Neuron (in vitro differentiated cells): ENCODE measurements around the gene MACROD1.

ENCODE experiments used
- H2AFZ ChIP-seq: one replicate; pipeline ENCODE4 v1.6.1; 2013; ENCODE audit warnings: low read depth, mild to moderate bottlenecking, inconsistent platforms, low read length, moderate library complexity
- H3K27me3 ChIP-seq: one replicate; pipeline ENCODE4 v1.6.1; 2013; ENCODE audit warnings: low read length; ENCODE audit not compliant: insufficient read depth
- H3K36me3 ChIP-seq: one replicate; pipeline ENCODE4 v1.6.1; 2013; ENCODE audit warnings: low read length; ENCODE audit not compliant: insufficient read depth
- H3K4me1 ChIP-seq: one replicate; pipeline ENCODE4 v1.6.1; 2013; ENCODE audit warnings: low read length; ENCODE audit not compliant: insufficient read depth
- H3K4me3 ChIP-seq: 2 replicates; pipeline ENCODE4 v1.5.1; 2013; ENCODE audit warnings: mild to moderate bottlenecking, low read length, moderate library complexity
- H3K9me3 ChIP-seq: one replicate; pipeline ENCODE4 v1.6.1; 2013; ENCODE audit warnings: low read length

MACROD1 gene

DNA sequence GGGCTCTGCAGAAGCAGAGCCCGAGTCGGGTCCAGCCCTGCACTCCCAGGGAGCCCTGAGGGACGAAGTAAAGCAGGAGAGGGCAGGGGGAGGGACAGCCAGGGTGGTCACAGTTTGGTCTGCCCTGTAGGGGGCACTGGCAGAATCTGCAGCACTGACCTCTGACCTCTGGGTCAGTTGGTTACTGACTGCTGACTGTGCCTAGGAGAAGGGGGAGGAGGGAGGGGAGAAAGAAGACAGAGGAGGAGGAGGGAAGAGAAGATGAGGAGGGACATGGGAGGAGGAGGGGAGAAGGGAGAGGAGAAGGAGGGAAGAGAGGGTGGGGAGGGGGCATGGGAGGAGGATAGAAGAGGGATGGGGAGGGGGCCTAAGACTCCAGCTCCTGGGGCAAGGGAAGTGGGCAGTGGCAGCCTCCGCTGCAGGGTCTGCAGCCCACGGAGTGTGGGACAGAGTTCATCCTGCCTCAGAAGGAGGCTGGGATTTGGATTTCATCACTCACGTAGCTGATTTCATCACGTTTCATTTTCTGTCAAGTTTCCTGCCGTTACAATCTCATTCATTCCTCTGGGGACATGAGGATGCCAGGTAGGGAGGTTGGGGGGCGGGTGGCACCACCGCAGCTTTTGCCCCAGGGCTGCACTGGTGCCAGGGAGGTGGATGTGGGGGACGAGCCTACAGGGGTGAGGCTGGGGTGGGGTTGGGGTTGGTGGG lies 75.0 kb downstream of the MACROD1 start:
- Histone ChIP-seq H3K9me3 (no peaks in the 10 kb centered on the region), H2AFZ (no peak overlapping the region), H3K27me3 (peaks cover 23% of the 10 kb centered on the region), H3K4me1 (peaks cover 76% of the 10 kb centered on the region), H3K36me3 (no peaks in the 10 kb centered on the region), H3K4me3 (no peak overlapping the region)

DNA sequence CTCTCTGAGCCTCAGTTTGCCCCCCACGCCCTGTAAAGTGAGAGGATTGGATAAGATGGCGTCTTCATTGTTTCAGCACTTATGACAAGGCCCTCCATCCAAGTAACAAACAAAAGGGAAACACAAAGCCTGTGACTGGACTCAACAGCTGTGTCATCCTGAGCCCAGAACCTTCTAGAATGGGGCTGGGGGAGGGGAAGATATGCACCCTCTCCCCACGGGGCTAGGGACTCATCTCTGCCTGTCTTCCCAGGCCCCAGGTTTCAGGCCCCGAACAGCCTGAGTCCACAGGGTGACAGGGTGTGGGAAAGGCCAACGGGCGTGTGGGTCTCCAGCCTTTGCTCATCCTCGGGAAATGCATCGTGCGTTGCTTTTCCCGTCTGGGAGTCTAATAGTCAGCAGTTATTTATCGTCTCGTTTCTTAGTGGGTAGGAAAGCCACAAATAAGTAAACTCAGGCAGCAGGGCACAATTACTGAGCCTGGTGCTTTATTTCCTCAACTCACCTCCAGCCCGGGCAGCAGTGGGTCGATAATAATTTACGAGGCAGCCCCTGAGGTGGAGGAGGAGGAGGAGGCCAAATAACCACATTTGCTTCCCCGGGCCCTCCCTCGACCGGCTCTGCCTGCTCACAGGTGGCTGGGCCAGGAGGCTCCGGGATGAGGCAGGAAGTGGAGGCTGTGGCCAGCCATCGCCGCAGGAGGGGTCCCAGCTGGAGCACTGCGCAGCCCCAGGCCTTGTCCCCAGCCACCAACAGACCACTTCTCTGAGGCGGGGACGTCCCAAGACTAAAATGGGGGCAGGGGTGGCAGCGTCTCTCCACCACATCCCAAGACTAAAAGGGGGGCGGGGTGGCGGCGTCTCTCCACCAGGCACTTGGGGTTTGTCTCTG lies 75.8 kb downstream of the MACROD1 start:
- no peaks in the 10 kb centered on the region for H3K36me3 ChIP-seq
- no peaks in the 10 kb centered on the region for H3K9me3 ChIP-seq
- no peak overlapping the region for H2AFZ ChIP-seq
- peaks cover 21% of the 10 kb centered on the region for H3K27me3 ChIP-seq
- H3K4me1 ChIP-seq = peaks cover 70% of the 10 kb centered on the region
- no peak overlapping the region for H3K4me3 ChIP-seq

DNA sequence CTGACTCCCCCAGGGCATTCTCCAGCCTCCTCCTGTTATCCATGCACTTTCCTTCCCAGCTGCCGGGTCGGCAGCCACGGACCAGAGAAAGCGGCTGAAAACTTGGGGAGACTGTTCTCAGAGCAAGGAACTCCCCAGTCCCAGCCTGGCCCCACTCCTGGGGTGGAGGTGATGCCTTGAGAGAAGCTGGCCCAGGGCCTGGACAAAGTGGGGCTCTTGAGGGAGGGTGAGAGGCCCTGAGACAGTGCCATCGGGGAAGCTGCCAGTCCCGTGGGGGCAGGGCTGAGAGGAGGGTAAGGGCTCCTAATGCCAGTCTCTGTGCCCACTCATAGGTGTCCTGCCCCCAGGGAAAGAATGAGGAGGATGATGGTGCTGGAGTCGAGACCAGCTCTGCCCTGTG lies 76.4 kb downstream of the MACROD1 start:
- Histone ChIP-seq H2AFZ (no peak overlapping the region), H3K27me3 (peaks cover 21% of the 10 kb centered on the region), H3K9me3 (no peaks in the 10 kb centered on the region), H3K4me1 (peaks cover 63% of the 10 kb centered on the region), H3K36me3 (no peaks in the 10 kb centered on the region), H3K4me3 (no peak overlapping the region)

DNA sequence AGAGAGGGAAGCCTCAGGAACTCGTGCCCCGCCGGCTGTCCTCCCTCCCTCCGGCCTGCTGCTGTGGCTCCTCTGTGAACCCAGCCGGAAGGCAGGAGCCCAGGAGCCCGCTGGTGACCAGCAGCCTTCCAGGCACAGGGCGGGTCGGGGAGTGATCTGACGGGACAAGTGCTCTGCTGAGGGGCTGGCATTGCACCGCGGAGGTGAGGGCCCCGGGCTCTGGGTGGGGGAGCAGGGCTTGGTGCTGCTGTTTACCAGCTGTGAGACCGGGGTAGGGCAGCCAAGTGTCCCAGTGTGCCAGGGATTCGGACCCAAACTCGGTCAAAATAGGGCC lies 76.9 kb downstream of the MACROD1 start:
- Histone ChIP-seq H3K27me3 (peaks cover 21% of the 10 kb centered on the region), H2AFZ (no peak overlapping the region), H3K36me3 (no peaks in the 10 kb centered on the region), H3K4me1 (peaks cover 58% of the 10 kb centered on the region), H3K4me3 (no peak overlapping the region), H3K9me3 (no peaks in the 10 kb centered on the region)

DNA sequence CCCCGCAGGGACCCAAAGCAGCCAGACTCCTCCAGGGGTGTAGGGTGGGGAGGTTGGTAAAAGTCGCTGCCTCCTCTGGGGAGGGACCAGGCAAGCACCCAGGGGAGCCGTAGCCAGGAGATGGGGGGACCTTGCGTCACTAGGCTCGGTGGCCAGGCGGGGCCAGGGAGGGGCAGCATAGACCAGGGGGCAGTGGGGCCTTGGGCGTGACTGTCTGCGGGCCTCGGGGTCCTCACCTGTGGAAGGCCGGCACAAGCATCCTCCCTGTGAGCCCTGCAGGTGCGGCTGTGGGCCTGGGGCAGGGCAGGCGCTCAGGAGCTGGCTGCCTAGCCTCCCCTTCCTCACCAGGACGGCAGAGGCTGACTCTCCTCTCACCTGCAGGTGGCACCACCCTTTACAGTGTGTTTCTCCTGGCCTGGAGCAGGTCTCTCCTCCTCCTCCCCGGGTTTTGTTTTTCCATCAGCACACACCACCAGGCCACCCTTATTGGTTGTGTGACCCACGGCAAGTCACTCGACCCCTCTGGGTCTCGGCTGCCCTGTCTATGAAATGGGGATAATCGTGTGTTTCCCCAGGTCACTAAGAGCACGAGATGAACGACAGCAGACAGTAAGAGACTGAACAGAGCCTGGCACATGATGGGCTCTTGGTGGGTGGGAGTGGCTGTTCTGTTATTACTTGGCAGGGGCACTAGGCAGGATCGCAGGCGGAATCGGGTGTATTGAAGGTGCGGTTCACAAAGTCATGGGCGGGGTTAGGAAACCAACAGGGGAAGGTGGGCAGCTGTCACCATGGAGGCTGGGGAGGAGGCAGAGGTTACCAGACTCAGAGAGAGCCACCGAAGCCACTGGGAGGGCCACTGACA lies 77.5 kb downstream of the MACROD1 start:
- H3K9me3 ChIP-seq = no peaks in the 10 kb centered on the region
- H3K4me3 ChIP-seq = no peak overlapping the region
- peaks cover 21% of the 10 kb centered on the region for H3K27me3 ChIP-seq
- no peaks in the 10 kb centered on the region for H3K36me3 ChIP-seq
- H2AFZ ChIP-seq = no peak overlapping the region
- peaks cover 52% of the 10 kb centered on the region for H3K4me1 ChIP-seq

DNA sequence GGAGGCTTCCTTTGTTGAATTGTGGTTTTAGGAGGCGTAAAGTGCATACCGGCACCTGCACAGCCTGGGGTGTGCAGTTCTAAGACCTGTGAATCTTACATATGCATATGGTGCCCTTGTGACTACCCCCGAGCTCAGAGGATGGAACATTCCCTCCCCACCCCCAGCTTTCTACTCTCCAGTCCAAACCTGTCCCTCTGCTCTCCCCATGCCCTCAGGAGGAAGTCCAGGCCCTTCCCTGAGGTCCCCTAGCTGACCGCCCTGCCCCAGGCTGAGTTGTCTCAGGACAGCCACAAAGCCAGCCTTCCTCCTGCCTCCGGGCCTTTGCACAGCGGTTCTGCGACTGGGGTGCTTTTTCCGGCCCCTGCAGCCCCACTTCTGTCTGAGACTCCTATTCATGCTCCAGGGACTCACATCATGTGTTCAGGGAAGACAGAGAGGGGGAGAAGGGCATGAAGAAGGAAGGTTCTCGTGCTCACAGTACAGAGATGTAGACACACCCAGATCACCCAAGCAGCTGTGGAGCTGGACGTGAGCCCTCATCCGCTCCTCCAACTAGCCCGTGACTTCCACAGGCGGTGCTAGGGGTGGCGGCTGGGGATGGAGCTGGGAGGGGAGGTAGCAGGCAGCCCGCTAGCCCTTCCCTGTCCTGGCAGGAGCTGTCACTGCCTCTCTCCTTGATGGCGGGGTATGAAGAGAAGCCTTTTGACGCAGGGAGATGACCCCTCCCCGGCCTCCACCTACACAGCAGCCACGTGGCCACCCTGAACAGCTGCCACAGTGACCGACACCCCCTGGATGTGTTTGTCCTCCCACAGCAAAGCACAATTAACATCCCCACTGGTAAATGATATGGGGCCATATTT lies 79.4 kb downstream of the MACROD1 start:
- Histone ChIP-seq H3K4me3 (no peak overlapping the region), H3K9me3 (no peaks in the 10 kb centered on the region)

DNA sequence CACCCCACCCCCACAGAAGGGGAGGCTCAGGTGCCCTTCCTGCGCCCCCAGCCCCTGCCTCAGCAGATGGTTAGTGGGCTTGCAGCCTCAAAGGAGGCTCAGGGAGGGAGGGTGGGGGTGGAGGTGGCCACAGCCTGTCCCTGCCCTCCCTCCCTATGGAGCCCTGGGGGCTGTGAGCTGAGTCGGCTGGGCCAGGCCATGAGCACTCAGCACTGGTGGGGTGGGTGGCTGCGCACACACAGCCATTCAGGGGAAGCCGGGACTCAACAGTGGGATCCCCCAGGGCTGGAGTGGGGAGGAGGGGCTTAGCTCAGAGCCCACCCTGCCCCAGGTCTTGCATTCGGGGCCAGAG lies 80.0 kb downstream of the MACROD1 start:
- H3K27me3 ChIP-seq = peaks cover 21% of the 10 kb centered on the region
- no peak overlapping the region for H2AFZ ChIP-seq
- no peaks in the 10 kb centered on the region for H3K36me3 ChIP-seq
- peaks cover 27% of the 10 kb centered on the region for H3K4me1 ChIP-seq
- H3K4me3 ChIP-seq = no peak overlapping the region
- no peaks in the 10 kb centered on the region for H3K9me3 ChIP-seq

More for the DNA sequence above, 79.4 kb downstream of the MACROD1 start:
- peaks cover 33% of the 10 kb centered on the region for H3K4me1 ChIP-seq
- peaks cover 21% of the 10 kb centered on the region for H3K27me3 ChIP-seq
- no peak overlapping the region for H2AFZ ChIP-seq
- H3K36me3 ChIP-seq = no peaks in the 10 kb centered on the region

DNA sequence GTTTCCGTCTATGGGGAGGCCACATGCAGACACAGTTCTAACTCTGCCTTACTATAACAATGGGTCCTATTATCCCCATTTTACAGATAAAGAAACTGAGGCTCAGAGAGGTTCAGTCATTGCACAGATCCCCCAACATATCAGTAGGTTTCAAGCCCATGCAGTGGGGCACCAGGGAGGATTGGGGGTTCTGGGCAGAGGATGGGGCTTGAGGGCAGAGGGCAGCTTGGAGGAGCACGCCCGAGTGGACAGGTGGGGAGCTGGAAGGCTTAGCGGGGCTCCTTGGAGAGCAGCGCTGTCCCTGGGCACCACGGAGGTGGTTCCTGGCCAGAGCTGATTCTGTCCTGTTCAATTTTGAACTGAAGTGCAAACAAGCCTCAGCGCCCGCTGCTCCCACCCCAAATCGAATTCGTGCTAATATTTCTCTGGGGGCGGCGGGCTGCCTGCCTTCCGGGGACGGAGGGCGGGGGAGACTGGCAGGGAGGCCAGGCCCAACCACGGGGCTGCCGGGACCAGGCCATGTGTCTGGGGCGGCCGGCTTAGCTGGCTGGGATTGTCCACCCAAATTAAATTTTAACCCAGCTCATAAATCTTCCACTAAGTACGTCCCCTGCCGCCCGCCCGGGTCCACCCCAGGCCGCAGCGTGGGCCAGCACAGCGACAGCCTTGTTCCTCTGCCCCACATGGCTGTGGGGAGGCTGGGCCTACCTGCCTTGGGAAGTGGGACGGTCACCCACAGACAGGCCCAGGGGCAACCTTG lies 80.8 kb downstream of the MACROD1 start:
- H3K4me3 ChIP-seq = no peak overlapping the region
- no peak overlapping the region for H2AFZ ChIP-seq
- H3K9me3 ChIP-seq = no peaks in the 10 kb centered on the region
- H3K4me1 ChIP-seq = peaks cover 19% of the 10 kb centered on the region
- H3K36me3 ChIP-seq = no peaks in the 10 kb centered on the region
- peaks cover 21% of the 10 kb centered on the region for H3K27me3 ChIP-seq

DNA sequence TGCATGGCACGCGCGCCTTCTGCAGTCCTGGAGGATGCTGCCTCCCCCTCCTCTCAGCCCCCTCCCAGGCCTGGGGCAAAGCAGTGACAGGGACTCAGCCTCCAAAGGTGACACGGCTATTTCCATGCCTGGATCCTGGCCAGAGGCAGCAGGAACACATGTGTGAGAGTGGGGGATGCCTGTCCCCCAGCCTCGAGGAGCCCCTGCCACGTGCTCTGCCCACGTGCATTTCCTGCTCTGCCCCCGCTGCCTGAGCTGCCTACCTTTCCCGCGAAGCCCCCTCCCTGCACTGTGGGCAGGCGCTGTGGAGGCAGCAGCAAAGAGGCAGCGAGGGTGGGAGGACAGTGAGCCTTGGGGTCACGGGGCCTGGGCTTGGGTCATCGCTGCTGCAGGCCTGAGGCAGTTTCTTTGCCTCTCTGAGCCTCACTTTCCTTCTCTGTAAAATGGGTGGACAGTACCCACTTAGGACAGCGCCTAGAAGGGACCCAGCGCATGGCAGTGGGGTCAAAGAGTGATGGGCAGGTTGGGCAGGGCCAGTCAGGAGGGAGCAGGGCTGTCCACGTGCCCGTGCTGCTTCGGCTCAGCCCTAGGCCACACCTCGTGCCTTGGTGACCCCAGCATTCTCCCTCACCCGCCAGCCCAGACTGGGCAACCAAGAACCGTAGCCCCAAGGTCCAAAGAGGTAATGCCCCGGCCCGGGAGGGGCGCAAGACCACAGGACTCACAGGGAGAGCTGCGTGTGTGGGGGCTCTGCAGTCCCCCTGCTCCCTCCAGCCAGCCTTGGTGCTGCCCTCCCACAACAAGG lies 81.6 kb downstream of the MACROD1 start:
- Histone ChIP-seq H3K4me3 (no peak overlapping the region), H3K36me3 (no peaks in the 10 kb centered on the region), H2AFZ (no peak overlapping the region), H3K4me1 (peaks cover 12% of the 10 kb centered on the region), H3K9me3 (no peaks in the 10 kb centered on the region), H3K27me3 (peaks cover 15% of the 10 kb centered on the region)

DNA sequence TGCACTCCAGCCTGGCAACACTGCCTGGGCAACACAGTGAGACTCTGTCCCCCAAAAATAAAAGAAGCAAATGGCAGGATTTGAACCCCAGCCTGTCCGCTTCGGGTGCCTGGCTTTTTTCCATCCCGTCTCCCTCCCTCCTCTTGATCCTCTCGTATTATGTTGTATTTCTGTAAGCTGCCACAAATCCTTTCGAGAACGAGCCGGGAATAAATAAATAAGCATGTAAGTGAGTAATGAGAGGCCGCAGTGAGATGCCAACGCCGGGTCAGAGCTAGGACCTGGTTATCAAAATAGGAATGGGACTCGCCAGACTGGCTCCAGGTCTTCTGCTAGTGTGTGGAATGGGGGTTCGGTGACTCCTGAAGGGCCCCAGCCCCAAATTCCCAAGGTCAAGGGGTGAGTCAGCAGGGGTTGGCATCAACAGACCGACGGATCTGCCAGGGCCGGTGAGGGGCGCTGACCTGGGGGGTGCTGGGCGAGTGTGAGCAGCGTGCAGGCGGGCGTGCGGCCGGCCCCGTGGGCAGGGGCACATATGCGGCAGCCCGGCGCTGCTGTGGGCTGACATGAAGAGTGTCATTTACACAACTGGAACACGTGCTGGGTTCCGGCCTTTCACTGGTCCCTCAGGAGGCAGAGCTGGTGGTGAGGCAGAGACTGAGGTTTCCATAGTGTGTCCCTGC lies 82.4 kb downstream of the MACROD1 start:
- Histone ChIP-seq H2AFZ (no peak overlapping the region), H3K4me3 (no peak overlapping the region), H3K27me3 (peaks cover 13% of the 10 kb centered on the region), H3K9me3 (no peaks in the 10 kb centered on the region), H3K36me3 (no peaks in the 10 kb centered on the region), H3K4me1 (peaks cover 14% of the 10 kb centered on the region)
